Breast epithelium (tissue), 3 donors: ENCODE results near the gene SLC9A4.

Experiments
- CTCF ChIP-seq, 3 donors: fragments of 450-650 bp; IDR thresholded peaks; one replicate each; pipeline ENCODE4 v1.5.1; 2016 to 2017; ENCODE audit warnings: antibody characterized with exemption in 3 of 3, mild to moderate bottlenecking in 3 of 3, moderate library complexity in 3 of 3
- POLR2A ChIP-seq: fragments of 450-650 bp; IDR thresholded peaks from one replicate; pipeline ENCODE4 v1.6.1; 2016; ENCODE audit warnings: antibody characterized with exemption, mild to moderate bottlenecking, moderate library complexity
- POLR2AphosphoS5 ChIP-seq, 3 donors: sonication (generic); formaldehyde crosslinking; IDR thresholded peaks; one replicate each; pipeline ENCODE4 v1.6.1; 2017; ENCODE audit warnings: antibody characterized with exemption in 3 of 3

GRCh38 chr2:102483086-102483485, 10.1 kb downstream of the SLC9A4 start:
- TF ChIP-seq CTCF (IDR thresholded peaks at IDR 0.05) (no peak), POLR2A (no peak), POLR2AphosphoS5 (IDR thresholded peaks at IDR 0.05) (no peak)
